Panc1 (cell line): ENCODE results near the gene HNRNPR. TPM values are rescaled to one million over a fixed set of nuclear protein-coding genes. Genes with fewer than 3 reads are reported as not detected.
A peak's percentile ranks its signal among the peaks of the same experiment; 100 is the strongest.
"Not testable (repeated sequence)": the region's sequence is repeated elsewhere in the genome, so short reads cannot be mapped to it uniquely, and the experiment has no call there.

Source experiments
- ATAC-seq: fragments of 200-7000 bp; cut with Tn5 transposase; 2 replicates; pipeline ENCODE4 v1.9.1; 2020; ENCODE audit warnings: mild to moderate bottlenecking, moderate library complexity
- BruUV-seq: library from RNA; stranded (reverse); fragments of 400-500 nt; replicated peaks from 2 replicates; lab custom pipeline; 2021; lab: Mats Ljungman, UMichigan
- CTCF ChIA-PET: fragments of 300-600 bp; sonication (Branson Sonifier 250); formaldehyde crosslinking; loops from one replicate; lab custom pipeline; 2022; ENCODE audit warnings: antibody characterized with exemption; lab: Charles Lee
- POLR2A ChIA-PET: fragments of 300-600 bp; sonication (Branson Sonifier 250); formaldehyde crosslinking; loops from one replicate; lab custom pipeline; 2022; ENCODE audit warnings: antibody characterized with exemption; lab: Charles Lee
- DNase-seq: peaks from one replicate; pipeline ENCODE4 v3.0.0-alpha.2; 2010; ENCODE audit warnings: low read depth, low spot score
- H3K27ac ChIP-seq: 2 replicates; pipeline ENCODE4 v1.5.1; 2011; ENCODE audit warnings: mild to moderate bottlenecking, low read length, inconsistent platforms
- H3K27me3 ChIP-seq: fragments of 200-500 bp; sonication (Bioruptor generic); 2 replicates; pipeline ENCODE4 v1.6.0; 2014; ENCODE audit warnings: low read length, inconsistent platforms; ENCODE audit not compliant: control insufficient read depth, insufficient read depth
- H3K36me3 ChIP-seq: fragments of 200-500 bp; sonication (Bioruptor generic); 2 replicates; pipeline ENCODE4 v1.5.1; 2014; ENCODE audit warnings: inconsistent platforms, mild to moderate bottlenecking, low read length, moderate library complexity; ENCODE audit not compliant: control insufficient read depth, insufficient read depth
- H3K4me1 ChIP-seq: 2 replicates; pipeline ENCODE4 v1.5.1; 2011; ENCODE audit warnings: inconsistent platforms, mild to moderate bottlenecking, low read length, moderate library complexity; ENCODE audit not compliant: control insufficient read depth, insufficient read depth
- H3K4me3 ChIP-seq, 2 experiments: 2 replicates each; pipeline ENCODE4 v1.5.1; 2011 to 2012; ENCODE audit warnings: low read depth in 2 of 2, low read length in 2 of 2, mild to moderate bottlenecking in 2 of 2, inconsistent platforms in 1 of 2, moderate library complexity in 1 of 2
- H3K9me3 ChIP-seq: fragments of 200-500 bp; sonication (Bioruptor generic); 2 replicates; pipeline ENCODE4 v1.5.1; 2014; ENCODE audit warnings: low read depth, mild to moderate bottlenecking, inconsistent platforms, low read length, moderate library complexity; ENCODE audit not compliant: control insufficient read depth, insufficient read depth
- CTCF ChIP-seq: fragments of 450-650 bp; IDR thresholded peaks from 2 replicates; pipeline ENCODE4 v1.5.1; 2017; ENCODE audit warnings: mild to moderate bottlenecking
- POLR2AphosphoS5 ChIP-seq: IDR thresholded peaks from 2 replicates; pipeline ENCODE4 v1.6.1; 2012; ENCODE audit warnings: mild to moderate bottlenecking, low read depth, low read length, moderate library complexity
- REST ChIP-seq, 2 experiments: IDR thresholded peaks; 2 replicates each; pipeline ENCODE4 v1.6.1; 2011 to 2012; ENCODE audit warnings: low read depth in 2 of 2, control low read depth in 1 of 2, low read length in 1 of 2, mild to moderate bottlenecking in 1 of 2, moderate library complexity in 1 of 2; ENCODE audit not compliant: insufficient read depth in 1 of 2
- SIN3A ChIP-seq: IDR thresholded peaks from 2 replicates; pipeline ENCODE4 v1.6.1; 2012; ENCODE audit warnings: low read depth, mild to moderate bottlenecking, low read length, moderate library complexity, borderline replicate concordance; ENCODE audit not compliant: insufficient read depth
- TCF7L2 ChIP-seq: IDR thresholded peaks from 2 replicates; pipeline ENCODE4 v1.6.1; 2011; ENCODE audit warnings: mild to moderate bottlenecking, low read depth, low read length, inconsistent platforms
- in situ Hi-C: cut with HindIII; loops from 2 replicates; pipeline ENCODE4 v1.10.0; 2016; ENCODE audit warnings: low sequenced_read_pairs, low pct_unique_long_range_greater_than_20kb
- intact Hi-C: fragments of 100-400 bp; cut with micrococcal nuclease; formaldehyde crosslinking; loops from one replicate; pipeline ENCODE4 v1.10.0; 2022; ENCODE audit not compliant: unreplicated experiment
- total RNA-seq: library from RNA; stranded (reverse); gene quantifications from one replicate; pipeline ENCODE4 v1.2.1, GENCODE V29; 2021; ENCODE audit not compliant: unreplicated experiment

HNRNPR gene
- total RNA-seq, 1 experiment from 2014 or later: 173 TPM

- no peaks in the 10 kb centered on the region for H3K9me3 ChIP-seq
- TF ChIP-seq POLR2AphosphoS5 (no peak), TCF7L2 (no peak), SIN3A (no peak), REST (IDR thresholded peaks at IDR 0.05; ENCODE audit: insufficient read depth in 1 of 2, low read depth in 2 of 2, low read length in 1 of 2) (no peak), CTCF (no peak)
- H3K4me3 ChIP-seq: no peak overlapping the region
- peaks cover 15% of the 10 kb centered on the region for H3K4me1 ChIP-seq
- H3K27ac ChIP-seq: no peak overlapping the region
- intact Hi-C loops (no loop called here), in situ Hi-C loops (no loop called here)
- ATAC-seq: no peak
- BruUV-seq: no TSS peak
- ChIA-PET CTCF (interaction anchor here (1.4 kb wide), 1 partner anchor 23 kb away, joined by 5 read pairs; no protein-coding TSS in a partner anchor), POLR2A (no interaction called here)
- no peak for DNase-seq
- H3K27me3 ChIP-seq: no peaks in the 10 kb centered on the region
- H3K36me3 ChIP-seq: no peaks in the 10 kb centered on the region
Measured at GRCh38 chr1:23381233-23381885, 37.3 kb upstream of the HNRNPR start.

- H3K4me3 ChIP-seq: no peak overlapping the region
- TF ChIP-seq REST (IDR thresholded peaks at IDR 0.05; ENCODE audit: insufficient read depth in 1 of 2, low read depth in 2 of 2, low read length in 1 of 2) (no peak), SIN3A (no peak), CTCF (no peak), POLR2AphosphoS5 (no peak), TCF7L2 (no peak)
- peak overlapping the region; percentile 29; the same call in 1 of the 2 replicates for H3K27ac ChIP-seq
- no peaks in the 10 kb centered on the region for H3K9me3 ChIP-seq
- H3K36me3 ChIP-seq: no peaks in the 10 kb centered on the region
- ATAC-seq (no peak), DNase-seq (no peak)
- H3K27me3 ChIP-seq: no peaks in the 10 kb centered on the region
- in situ Hi-C loops: no loop called here
- intact Hi-C loops: no loop called here
- CTCF ChIA-PET: no interaction called here
- H3K4me1 ChIP-seq: peaks cover 15% of the 10 kb centered on the region
- no TSS peak for BruUV-seq
- POLR2A ChIA-PET: no interaction called here
Measured at GRCh38 chr1:23380719-23381118, 36.6 kb upstream of the HNRNPR start.

- DNase-seq, ATAC-seq, BruUV-seq, H3K9me3 ChIP-seq, intact Hi-C loops, in situ Hi-C loops, POLR2A ChIA-PET, H3K27me3 ChIP-seq, H3K4me3 ChIP-seq, H3K36me3 ChIP-seq: not testable (repeated sequence)
- Histone ChIP-seq H3K27ac (peak overlapping the region; percentile 29; the same call in 1 of the 2 replicates), H3K4me1 (peaks cover 15% of the 10 kb centered on the region)
- CTCF ChIA-PET: interaction anchor here (0.7 kb wide), 1 partner anchor 47 kb away, joined by 3 read pairs; no protein-coding TSS in a partner anchor
Measured at GRCh38 chr1:23380236-23380635, 36.2 kb upstream of the HNRNPR start.
